GM18951 (cell line): ENCODE data around the gene HDAC8.
"Not testable (repeated sequence)": the region's sequence is repeated elsewhere in the genome, so short reads cannot be mapped to it uniquely, and the experiment has no call there.

ENCODE experiments used
- POLR2A ChIP-seq: IDR thresholded peaks from 4 replicates; pipeline ENCODE4 v1.6.1; 2011; ENCODE audit warnings: mild to moderate bottlenecking; ENCODE audit not compliant: insufficient read length, insufficient read depth; ENCODE audit errors: extremely low read depth
- in situ Hi-C: fragments of 300-500 bp; cut with MboI; formaldehyde crosslinking; loops from one replicate; pipeline ENCODE4 v1.12.0; 2022; ENCODE audit warnings: low sequenced_read_pairs, mixed read lengths, inconsistent platforms; ENCODE audit not compliant: unreplicated experiment

Gene HDAC8

GRCh38 chrX:72340041-72340440, 232.6 kb downstream of the HDAC8 start:
- TF ChIP-seq POLR2A = no peak
- in situ Hi-C loops = no loop called here

GRCh38 chrX:72330131-72330530, 242.5 kb downstream of the HDAC8 start:
- in situ Hi-C loops = no loop called here
- TF ChIP-seq POLR2A = no peak

GRCh38 chrX:72326605-72327300, 245.9 kb downstream of the HDAC8 start:
- in situ Hi-C loops = no loop called here
- no peak for TF ChIP-seq POLR2A

DNA sequence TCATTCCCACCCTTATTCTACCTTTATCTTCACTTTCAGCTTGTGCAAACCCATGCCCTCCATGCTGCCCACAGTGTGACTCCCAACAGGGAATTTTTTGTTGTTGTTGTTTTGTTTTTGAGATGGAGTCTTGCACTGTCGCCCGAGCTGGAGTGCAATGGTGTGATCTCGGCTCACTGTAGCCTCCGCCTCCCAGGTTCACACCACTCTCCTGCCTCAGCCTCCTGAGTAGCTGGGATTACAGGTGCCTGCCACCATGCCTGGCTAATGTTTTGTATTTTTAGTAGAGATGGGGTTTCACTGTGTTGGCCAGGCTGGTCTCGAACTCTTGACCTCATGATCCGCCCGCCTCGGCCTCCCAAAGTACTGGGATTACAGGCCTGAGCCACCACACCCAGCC, 253.0 kb downstream of the HDAC8 start:
- in situ Hi-C loops = not testable (repeated sequence)

DNA sequence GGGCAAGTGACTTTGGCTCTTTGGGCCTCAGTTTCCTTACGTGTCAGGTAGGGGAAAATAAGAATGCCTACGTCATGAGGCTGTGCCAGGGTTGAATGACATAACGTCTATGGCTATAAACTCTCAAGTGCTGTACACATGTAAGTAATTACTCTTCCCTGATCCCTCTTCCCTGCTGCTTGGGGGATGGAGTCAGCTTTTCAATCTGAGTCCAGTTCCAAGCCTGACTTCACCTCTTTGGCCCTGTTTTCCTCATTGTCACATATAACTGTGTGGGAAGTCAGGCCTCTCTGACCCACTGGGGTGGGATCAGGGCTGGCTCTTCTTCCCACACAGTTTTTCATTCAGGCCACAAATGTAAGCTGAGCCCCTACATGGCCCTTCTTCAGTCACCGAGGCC, 255.5 kb downstream of the HDAC8 start:
- in situ Hi-C loops = no loop called here
- no peak for TF ChIP-seq POLR2A

GRCh38 chrX:72316408-72317110, 256.1 kb downstream of the HDAC8 start:
- in situ Hi-C loops = no loop called here
- no peak for TF ChIP-seq POLR2A

DNA sequence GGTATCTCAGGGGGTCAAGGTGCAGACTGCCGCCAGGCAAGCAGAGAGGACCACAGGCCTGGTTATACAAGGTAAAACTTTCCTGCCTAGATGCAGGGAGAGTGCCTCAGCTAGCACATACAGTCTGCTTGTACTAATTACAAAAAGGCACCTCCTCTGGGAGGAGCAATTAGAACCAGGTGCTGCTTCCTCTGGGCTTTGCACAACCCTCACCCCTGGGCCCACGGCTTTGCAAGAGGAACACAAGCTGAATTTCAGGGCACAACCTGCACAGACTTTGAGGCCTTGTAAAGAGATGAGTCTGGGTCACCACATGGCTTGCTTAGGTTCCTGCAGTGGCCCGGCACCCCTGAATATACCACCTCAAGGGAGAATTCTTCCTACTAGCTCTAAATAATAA, 257.8 kb downstream of the HDAC8 start:
- in situ Hi-C loops = no loop called here
- no peak for TF ChIP-seq POLR2A

- in situ Hi-C loops = no loop called here
These were observed 258.7 kb downstream of the HDAC8 start for GRCh38 chrX:72313707-72314641.

GRCh38 chrX:72312311-72312940, 260.2 kb downstream of the HDAC8 start:
- in situ Hi-C loops = no loop called here
- no peak for TF ChIP-seq POLR2A

More at GRCh38 chrX:72313707-72314641, 258.7 kb downstream of the HDAC8 start:
- no peak for TF ChIP-seq POLR2A

GRCh38 chrX:72309297-72310071, 263.2 kb downstream of the HDAC8 start:
- TF ChIP-seq POLR2A = no peak
- in situ Hi-C loops = no loop called here

- TF ChIP-seq POLR2A = no peak
- in situ Hi-C loops = no loop called here
These were observed 263.9 kb downstream of the HDAC8 start for GRCh38 chrX:72308566-72309296.

GRCh38 chrX:72308209-72308565, 264.5 kb downstream of the HDAC8 start:
- TF ChIP-seq POLR2A = no peak
- in situ Hi-C loops = no loop called here
